HG03575 (cell line): ENCODE measurements around the gene RBM4B.

Source experiments
- ATAC-seq: cut with Tn5 transposase; IDR thresholded peaks from one replicate; pipeline ENCODE4 v1.9.1; 2021; ENCODE audit not compliant: unreplicated experiment, insufficient number of reproducible peaks, low FRiP score; ENCODE audit errors: extremely low read depth

Gene RBM4B

GRCh38 chr11:66689661-66690590, 12.2 kb upstream of the RBM4B start:
- no peak for ATAC-seq

GRCh38 chr11:66688561-66689534, 11.2 kb upstream of the RBM4B start:
- no peak for ATAC-seq

GRCh38 chr11:66687831-66688281, 10.2 kb upstream of the RBM4B start:
- no peak for ATAC-seq

GRCh38 chr11:66686801-66687750, 9.4 kb upstream of the RBM4B start:
- no peak for ATAC-seq

DNA sequence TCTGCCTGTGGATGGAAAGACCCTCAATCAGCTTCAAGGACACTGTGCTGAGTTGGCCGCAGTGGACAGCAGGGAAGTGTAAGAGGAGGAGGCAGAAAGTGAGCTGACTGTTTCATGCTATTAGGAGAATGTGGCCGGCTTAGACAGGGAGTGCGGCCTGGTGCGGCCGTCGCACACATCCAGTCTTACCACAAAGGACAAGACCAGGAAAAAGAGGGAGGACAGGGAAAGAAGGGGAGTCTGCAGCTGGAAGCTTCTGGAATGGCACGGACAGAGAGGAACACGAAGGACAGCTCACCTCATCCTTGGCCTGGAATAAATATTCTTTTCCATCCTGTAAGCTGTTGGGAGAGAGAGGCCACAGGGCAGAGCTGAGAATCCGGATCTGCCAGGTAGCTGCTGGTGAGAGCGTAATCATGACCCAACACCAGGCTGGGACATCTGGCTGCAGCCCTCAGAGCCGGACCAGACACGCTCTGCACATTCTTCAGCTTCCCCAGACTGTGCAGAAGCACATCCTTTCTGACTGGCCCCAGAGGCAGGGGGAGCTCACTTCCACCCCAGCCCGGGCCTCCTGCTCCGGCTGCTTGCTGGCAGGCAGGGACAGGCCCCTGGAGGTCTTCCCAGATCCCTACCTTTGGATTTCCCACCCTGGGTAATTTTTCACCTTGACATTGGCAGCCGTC, 8.6 kb upstream of the RBM4B start:
- no peak for ATAC-seq

GRCh38 chr11:66685276-66686099, 7.8 kb upstream of the RBM4B start:
- no peak for ATAC-seq

DNA sequence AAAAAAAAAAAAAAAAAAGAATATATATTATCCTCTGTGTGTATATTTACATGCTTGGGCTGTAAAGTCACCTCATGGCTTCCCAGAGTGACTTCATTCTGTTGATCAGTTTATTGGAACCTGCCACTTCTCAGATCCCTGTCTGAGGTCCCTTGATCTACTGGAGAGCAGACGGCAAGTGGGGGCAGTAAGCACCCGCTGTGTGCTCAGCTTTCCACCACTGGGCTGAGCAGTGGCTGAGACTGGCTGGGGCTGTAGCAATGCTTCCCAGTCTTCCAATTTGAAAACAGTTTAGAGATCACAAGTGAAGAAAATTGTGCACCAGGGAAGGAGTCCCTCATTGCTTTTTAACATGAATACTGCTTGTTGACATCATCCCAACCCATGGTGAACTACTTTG, 6.9 kb upstream of the RBM4B start:
- no peak for ATAC-seq

DNA sequence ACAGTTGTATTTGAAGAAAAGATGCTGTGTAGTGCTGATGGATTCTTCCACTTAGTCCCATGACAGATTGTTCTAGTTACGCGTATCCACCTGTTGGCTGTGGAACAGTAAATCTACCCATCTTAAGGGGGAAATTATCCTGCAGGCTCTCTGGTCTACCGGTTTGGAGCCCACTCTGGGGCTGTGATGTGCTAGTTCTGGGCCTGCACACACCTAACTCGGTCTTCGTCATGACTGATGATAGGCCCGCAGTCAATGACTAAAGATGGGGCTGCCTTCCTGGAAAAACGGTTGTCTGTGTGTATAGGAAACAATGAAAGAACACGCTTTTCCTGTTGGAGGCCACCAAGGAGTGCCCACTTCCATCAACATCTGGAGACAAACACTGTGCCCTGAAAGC, 6.2 kb upstream of the RBM4B start:
- ATAC-seq, result no peak

DNA sequence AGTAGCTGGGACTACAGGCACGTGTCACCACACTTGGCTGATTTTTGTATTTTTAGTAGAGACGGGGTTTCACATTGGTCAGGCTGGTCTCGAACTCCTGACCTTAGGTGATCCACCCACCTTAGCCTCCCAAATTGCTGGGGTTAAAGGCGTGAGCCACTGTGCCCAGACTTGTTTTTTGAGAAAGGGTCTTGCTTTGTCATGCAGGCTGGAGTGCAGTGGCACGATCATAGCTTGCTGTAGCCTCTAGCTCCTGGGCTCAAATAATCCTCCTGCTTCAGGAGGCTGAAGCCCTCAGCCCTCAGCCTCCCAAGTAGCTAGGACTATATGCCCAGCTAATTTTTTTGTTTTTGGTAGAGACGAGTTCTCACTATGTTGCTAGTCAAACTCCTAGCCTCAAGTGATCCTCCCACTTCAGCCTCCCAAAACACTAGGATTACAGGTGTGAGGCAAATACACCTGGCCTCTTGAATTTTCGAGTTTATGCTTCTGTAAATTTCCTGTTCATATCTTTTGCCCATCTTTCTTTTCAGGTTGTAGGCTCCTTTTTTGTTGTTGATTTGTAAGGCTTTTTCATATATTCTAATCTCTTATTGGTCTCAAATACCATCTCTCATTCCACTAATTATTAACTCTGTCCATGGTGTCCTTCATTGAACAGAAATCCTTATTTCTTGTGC, 3.4 kb upstream of the RBM4B start:
- no peak for ATAC-seq

DNA sequence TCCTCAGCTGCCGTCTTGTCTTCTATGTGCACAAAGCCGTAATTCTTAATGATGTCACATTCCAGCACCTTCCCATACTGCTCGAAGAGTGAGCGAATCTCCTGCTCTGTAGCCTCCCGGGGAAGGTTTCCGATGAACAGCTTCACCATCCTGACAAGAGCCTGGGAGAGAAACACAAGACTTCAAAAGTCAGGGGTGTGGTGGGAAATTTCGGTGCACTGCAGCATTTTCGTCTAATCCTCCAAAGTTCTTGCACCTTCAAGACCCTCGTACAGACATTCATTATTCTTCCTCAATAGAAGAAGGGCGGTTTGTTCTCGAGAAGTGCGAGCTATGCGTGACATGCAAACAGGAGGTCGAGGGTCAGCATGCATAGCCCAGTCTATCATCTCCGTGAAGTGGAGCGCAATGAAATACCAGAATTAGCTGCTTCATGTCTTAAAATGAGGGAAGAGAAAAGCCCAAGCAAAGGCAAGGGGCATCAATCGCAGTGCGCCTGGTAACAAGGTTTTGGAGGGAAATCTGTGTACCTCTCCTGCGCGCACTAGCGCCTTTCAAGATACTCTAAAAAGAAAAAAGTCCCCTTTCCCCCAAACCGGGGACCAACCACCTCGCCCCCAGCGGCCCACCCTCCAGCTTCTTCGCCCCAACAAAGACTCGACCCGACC, 622 bp downstream of the RBM4B start:
- ATAC-seq, result no peak

GRCh38 chr11:66676282-66676919, 1.3 kb downstream of the RBM4B start:
- no peak for ATAC-seq

DNA sequence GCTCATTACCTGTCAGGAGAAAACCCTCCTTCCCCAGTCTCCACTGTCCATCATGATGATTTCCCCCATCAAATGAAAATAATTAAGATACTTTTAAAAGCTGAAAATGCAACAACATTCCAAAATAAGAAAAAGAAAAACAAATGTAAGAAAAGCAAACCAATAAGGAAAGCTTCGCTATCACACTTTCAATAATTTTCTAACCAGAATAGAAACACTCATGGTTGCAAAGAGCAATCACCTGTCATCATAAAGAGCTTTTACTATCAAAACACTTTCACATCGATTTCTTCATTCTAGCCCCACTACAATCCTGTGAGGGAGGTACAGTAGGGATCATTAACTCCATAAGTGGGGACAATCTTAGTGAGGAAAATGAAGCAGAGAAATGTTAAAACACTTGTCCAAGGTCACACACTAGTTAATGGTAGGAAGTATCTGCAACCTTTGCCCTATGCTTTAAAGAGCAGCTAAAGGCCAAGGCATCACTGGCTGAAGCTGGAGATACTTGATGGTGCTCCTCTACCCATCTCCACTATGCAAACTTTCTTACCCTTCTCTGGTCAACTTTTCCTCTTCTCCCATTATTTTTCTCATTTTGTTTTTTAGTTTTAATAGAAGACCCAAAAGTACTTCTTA, 2.6 kb downstream of the RBM4B start:
- no peak for ATAC-seq

DNA sequence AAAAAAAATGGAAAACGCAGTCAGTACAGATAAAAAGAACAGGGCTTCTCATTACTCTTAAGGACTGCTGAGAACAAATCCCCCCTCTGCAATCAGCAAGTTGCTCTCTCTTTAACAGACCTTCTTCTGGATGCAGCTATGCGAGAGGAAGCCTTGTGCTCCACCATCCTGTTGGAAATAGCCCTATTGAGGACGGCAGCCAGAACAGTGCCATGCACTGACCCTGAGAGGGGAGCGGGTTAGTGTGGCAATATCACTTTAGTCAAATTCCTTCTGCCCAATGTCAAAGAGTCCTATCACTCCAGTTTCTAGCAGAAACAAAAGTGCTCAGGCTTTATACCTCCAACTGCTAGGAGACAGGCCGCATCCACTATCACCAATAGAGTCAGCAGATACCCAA, 6.9 kb downstream of the RBM4B start:
- ATAC-seq, result no peak

GRCh38 chr11:66665369-66665768, 12.3 kb downstream of the RBM4B start:
- ATAC-seq, result no peak

DNA sequence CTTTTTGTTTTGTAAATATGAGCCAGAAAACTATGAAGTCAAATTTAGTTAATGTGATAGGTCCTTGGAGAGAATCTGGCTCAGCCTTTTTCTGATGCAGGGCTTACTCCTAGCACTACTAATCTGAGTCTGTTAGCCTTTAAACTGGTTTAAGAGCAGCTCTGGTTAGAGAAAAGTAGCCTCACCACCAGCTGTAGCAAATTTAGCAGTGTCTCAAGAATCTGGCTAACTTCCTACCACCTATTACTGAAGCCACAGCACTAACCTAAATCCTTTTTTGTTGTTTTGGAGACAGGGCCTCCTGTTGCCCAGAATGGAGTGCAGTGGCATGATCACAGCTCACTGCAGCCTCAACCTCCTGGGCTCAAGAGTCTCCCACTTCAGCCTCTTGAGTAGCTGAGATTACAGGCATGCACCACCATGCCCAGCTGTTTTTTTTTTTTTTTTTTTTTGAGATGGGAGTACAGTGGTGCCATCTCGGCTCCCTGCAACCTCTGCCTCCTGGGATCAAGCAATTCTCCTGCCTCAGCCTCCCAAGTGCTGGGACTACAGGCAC, 13.9 kb downstream of the RBM4B start:
- no peak for ATAC-seq
